ENCODE data around the gene CDH5. TPM values are rescaled to one million over a fixed set of nuclear protein-coding genes. Genes with fewer than 3 reads are reported as not detected.

Gene CDH5
- total and polyA plus RNA-seq, 8 donors, result 77.2 to 179 (median 154) TPM

- no peaks in the 10 kb centered on the region for H3K9me3 ChIP-seq
- DNase-seq (no peak), ATAC-seq (no peak)
- H3K4me1 ChIP-seq, result no peaks in the 10 kb centered on the region
- intact Hi-C loops (cut with DNase I), result no loop called here
- TF ChIP-seq, protein P1, sequence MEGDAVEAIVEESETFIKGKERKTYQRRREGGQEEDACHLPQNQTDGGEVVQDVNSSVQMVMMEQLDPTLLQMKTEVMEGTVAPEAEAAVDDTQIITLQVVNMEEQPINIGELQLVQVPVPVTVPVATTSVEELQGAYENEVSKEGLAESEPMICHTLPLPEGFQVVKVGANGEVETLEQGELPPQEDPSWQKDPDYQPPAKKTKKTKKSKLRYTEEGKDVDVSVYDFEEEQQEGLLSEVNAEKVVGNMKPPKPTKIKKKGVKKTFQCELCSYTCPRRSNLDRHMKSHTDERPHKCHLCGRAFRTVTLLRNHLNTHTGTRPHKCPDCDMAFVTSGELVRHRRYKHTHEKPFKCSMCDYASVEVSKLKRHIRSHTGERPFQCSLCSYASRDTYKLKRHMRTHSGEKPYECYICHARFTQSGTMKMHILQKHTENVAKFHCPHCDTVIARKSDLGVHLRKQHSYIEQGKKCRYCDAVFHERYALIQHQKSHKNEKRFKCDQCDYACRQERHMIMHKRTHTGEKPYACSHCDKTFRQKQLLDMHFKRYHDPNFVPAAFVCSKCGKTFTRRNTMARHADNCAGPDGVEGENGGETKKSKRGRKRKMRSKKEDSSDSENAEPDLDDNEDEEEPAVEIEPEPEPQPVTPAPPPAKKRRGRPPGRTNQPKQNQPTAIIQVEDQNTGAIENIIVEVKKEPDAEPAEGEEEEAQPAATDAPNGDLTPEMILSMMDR (IDR thresholded peaks at IDR 0.05), result no peak
- no peaks in the 10 kb centered on the region for H3K27me3 ChIP-seq
- H3K4me3 ChIP-seq, result no peak overlapping the region
- peaks cover 0 to 13% of the 10 kb centered on the region in 2 donors for H3K36me3 ChIP-seq
- H3K27ac ChIP-seq, result no peak overlapping the region
Measured at GRCh38 chr16:66387817-66388332, 21.4 kb downstream of the CDH5 start.

DNA sequence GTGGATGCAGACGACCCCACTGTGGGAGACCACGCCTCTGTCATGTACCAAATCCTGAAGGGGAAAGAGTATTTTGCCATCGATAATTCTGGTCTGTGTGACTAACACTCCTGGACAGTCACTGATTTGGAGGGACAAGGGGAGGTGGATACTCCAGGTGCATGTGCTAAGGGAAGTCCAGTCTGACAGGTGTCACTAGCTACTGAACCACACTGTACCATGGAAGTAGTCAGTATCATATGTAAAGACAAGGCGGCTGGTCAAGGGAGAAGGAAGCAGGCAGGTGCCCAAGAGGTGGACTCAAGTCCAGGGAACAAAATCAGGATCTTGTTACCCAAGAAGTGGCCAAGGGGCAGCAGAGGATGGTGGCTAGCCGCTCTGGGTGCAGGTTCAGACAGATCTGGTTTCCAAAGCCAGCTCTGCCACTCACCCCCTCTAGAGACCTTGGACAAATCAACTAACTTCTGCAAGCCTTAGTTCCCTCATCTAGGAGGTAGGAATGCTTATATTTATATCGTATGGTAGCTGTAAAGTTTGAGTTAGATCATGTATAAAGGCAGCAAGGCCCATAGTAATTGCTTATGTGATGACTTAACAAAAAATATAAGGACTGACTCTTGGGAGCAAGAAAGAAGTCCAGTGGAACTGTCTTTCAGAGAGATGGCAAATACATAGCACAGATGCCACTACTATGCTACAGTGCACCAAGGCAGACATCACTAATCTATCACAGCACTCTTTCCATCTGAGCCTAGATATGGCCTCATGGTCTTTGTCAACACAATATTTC is 22.1 kb downstream of the CDH5 start:
- no peak overlapping the region for H3K27ac ChIP-seq
- TF ChIP-seq, protein P1 (IDR thresholded peaks at IDR 0.05), result no peak
- ATAC-seq, result no peak

DNA sequence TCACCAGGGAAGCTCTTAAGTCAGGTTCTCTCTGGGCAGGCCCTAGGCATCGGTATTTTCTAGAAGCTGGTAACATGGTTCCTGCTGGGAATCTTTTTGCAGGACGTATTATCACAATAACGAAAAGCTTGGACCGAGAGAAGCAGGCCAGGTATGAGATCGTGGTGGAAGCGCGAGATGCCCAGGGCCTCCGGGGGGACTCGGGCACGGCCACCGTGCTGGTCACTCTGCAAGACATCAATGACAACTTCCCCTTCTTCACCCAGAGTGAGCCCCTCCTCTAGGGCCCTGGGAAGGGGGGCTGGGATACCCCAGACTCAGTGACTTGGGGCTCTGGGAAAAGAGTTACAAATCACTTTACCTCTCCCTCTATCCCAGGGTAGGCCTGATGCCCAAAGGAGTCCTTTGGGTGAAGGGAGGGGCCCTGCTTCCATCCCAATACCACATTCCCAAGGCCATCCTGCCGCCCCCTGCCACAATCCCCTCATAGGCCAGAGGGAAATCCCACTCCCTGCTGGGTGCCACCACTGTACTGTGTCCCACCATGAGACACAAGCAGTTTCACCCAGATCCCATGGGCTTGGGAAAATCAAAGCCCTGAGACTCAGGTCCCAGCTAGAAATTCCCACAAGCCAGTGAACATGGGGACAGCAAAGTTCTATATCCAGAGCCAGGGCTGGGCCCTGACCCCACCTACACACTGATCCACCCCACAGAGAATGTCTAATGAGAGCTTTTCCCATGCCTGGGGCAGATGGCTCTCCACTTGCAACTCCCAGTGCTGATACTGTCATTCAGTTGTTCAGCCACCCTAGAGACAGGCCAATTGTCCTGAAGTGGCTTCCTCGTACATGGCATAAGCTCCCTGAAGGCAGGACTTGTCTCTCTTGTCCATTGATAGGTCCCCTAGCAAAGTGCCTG is 23.0 kb downstream of the CDH5 start:
- intact Hi-C loops (cut with DNase I), result no loop called here
- TF ChIP-seq, protein P1 (IDR thresholded peaks at IDR 0.05), result no peak

More for the DNA sequence above, 22.1 kb downstream of the CDH5 start:
- Histone ChIP-seq H3K36me3 (peaks cover 0 to 13% of the 10 kb centered on the region in 2 donors), H3K4me1 (no peaks in the 10 kb centered on the region), H3K4me3 (no peak overlapping the region), H3K9me3 (no peaks in the 10 kb centered on the region), H3K27me3 (no peaks in the 10 kb centered on the region)
- DNase-seq, result no peak
- intact Hi-C loops (cut with DNase I), result no loop called here

GRCh38 chr16:66390346-66391108 is 24.0 kb downstream of the CDH5 start:
- TF ChIP-seq, protein P1 (IDR thresholded peaks at IDR 0.05), result no peak
- ATAC-seq (no peak), DNase-seq (no peak)
- no peaks in the 10 kb centered on the region for H3K9me3 ChIP-seq
- H3K36me3 ChIP-seq, result peaks cover 3 to 13% of the 10 kb centered on the region in 2 donors
- no peak overlapping the region for H3K27ac ChIP-seq
- no peaks in the 10 kb centered on the region for H3K27me3 ChIP-seq
- H3K4me3 ChIP-seq, result no peak overlapping the region
- intact Hi-C loops (cut with DNase I), result no loop called here
- H3K4me1 ChIP-seq, result no peaks in the 10 kb centered on the region

More for the DNA sequence above, 23.0 kb downstream of the CDH5 start:
- Histone ChIP-seq H3K4me3 (no peak overlapping the region), H3K4me1 (no peaks in the 10 kb centered on the region), H3K36me3 (peaks cover 3 to 13% of the 10 kb centered on the region in 2 donors), H3K9me3 (no peaks in the 10 kb centered on the region), H3K27ac (no peak overlapping the region), H3K27me3 (no peaks in the 10 kb centered on the region)
- ATAC-seq (no peak), DNase-seq (no peak)
